C4-2B (cell line): ENCODE results near the gene ZSCAN18.

Experiments
- H3K27ac ChIP-seq: fragments of 450-650 bp; 2 replicates; pipeline ENCODE4 v1.5.1; 2017
- ZFX ChIP-seq: fragments of 450-650 bp; IDR thresholded peaks from 2 replicates; pipeline ENCODE4 v1.6.1; 2017
- TF ChIP-seq, protein P1 (sequence below): fragments of 450-650 bp; conservative IDR thresholded peaks from 2 replicates; pipeline ENCODE4 v1.5.1; 2017; ENCODE audit warnings: mild to moderate bottlenecking

The ZSCAN18 gene

DNA sequence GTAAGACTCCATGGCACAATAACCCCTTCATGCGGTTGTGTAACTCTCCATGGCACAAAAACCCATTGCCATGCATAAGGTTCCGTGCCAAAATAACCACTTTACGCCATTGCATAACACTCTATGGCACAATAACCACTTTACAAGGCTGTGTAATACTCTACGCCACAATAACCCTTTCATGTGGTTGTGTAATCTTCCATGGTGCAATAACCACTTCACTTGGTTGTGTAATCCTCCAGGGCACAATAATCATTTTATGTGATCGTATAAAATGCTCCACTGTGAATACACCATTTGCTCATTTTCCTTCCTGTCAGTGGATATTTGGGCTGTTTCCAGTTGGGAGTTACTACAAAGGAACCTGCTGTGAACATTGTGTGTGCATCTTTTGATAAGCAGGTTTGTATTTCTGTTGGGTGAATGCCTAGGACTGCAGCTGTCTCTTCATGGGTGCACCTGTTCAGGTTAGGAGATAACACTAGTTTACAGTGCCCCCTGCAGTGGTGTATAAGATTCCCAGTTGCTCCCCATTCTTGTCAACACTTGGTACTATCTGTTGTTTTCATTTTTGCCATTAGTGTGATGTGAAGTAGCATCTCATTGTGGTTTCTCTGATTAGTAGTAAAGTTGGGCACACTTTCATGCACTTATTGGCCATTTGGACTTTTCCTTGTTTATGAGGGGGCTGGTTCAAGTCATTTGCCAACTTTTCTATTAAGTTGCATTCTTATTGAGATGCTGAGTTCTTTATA lies 21.1 kb upstream of the ZSCAN18 start:
- TF ChIP-seq, protein P1, sequence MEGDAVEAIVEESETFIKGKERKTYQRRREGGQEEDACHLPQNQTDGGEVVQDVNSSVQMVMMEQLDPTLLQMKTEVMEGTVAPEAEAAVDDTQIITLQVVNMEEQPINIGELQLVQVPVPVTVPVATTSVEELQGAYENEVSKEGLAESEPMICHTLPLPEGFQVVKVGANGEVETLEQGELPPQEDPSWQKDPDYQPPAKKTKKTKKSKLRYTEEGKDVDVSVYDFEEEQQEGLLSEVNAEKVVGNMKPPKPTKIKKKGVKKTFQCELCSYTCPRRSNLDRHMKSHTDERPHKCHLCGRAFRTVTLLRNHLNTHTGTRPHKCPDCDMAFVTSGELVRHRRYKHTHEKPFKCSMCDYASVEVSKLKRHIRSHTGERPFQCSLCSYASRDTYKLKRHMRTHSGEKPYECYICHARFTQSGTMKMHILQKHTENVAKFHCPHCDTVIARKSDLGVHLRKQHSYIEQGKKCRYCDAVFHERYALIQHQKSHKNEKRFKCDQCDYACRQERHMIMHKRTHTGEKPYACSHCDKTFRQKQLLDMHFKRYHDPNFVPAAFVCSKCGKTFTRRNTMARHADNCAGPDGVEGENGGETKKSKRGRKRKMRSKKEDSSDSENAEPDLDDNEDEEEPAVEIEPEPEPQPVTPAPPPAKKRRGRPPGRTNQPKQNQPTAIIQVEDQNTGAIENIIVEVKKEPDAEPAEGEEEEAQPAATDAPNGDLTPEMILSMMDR = no peak
- no peak for TF ChIP-seq ZFX

DNA sequence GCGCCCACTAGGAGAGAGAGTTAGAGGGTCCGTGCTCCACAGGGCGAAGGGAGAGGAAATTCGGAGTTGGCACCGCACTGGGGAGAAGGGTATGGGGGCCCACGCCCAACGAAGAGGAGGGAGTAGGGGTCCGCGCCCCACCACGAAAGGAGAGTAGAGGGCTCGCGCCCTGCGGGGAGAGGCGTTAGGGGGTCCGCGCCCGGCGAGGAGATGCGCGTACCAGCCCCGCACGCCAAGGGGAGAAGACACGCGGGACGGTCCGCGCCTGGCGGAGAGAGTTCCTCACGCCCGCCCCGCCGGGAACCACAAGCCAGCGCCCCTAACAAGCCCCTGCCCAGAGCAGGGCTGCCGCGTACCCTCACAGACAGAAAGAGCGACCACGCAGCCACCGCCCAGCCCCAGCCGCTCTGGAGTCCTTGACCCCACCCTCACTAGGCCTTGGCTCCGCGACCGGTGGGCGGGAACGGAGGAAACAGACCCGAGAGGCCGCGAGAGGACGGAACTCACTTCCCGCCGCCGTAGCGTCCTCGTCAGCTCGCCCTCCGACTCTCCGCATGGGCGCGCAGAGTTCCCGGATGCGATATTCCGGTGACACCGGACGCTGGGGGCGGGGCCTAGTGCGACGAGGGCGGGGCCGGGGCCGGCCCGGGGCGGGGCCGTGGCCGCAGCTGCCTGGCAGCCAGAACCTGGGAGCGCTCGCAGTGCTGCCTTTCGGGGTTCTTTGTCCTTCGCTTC lies 20.0 kb upstream of the ZSCAN18 start:
- no peak overlapping the region for H3K27ac ChIP-seq
- TF ChIP-seq ZFX = no peak
- TF ChIP-seq, protein P1 = no peak

More for the DNA sequence above, 21.1 kb upstream of the ZSCAN18 start:
- H3K27ac ChIP-seq = no peak overlapping the region

DNA sequence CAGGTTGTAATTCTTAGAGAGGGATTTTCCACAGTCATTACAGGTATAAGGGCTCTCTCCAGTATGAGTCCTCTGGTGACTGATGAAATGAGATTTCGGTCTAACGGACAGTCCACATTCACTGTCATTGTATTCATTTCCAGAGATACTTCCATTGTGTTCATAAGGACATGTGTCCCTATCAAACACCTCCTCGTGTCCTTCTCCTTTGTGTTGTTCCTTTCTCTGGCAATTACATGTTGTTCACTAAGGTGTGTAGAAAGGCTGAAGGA lies 10.5 kb upstream of the ZSCAN18 start:
- TF ChIP-seq, protein P1 = no peak
- no peak for TF ChIP-seq ZFX
- no peak overlapping the region for H3K27ac ChIP-seq

DNA sequence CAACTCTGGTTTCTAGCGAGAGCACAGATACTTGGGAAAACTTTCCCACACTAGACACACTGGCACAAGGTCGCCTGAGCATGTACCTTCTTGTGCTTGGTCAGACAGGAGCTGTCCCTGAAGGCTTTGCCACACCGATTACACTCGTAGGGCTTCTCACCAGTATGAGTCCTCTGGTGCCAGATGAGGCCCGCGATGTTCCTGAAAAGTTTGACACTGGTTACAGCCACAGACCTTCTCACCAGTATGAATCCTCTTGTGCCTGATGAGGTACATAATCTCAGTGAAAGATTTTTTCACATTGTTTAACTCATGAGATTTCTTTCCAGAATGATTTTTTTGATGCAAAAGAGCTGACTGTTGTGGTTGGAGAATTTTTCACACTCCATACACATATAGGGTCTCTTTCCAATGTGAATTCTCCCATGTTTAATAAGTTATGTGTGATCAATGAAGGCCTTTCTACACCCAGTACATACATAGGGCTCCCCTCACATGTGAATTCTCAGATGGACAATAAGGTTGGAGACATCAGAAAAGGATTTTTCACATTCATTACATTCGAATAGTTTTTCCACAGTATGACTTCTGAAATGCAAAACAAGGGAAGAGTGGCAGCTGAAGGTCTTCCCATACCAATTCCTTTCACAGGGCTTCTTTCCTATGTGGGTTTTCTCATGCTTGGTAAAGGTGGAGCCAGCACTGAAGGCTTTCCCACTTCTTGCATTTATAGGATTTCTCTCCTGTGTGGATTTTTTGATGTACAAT lies 9.9 kb upstream of the ZSCAN18 start:
- TF ChIP-seq, protein P1 = no peak
- TF ChIP-seq ZFX = no peak
- H3K27ac ChIP-seq = no peak overlapping the region

DNA sequence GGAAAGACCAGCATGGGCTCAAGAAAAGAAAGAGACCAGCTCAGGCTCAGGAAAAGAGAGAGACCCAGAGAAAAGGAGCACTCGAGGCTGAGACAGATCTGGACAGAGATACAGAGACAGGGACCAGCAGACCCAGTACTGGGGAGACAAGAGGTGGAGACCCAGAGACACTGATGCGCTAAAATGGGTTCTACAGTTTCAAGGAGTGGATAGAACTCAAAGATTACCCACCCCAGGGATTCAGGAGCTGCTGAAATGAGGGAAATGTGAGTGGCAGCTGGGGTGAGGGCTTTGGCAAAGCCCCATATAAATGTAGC lies 609 bp upstream of the ZSCAN18 start:
- TF ChIP-seq, protein P1 = no peak
- TF ChIP-seq ZFX = no peak
- no peak overlapping the region for H3K27ac ChIP-seq

DNA sequence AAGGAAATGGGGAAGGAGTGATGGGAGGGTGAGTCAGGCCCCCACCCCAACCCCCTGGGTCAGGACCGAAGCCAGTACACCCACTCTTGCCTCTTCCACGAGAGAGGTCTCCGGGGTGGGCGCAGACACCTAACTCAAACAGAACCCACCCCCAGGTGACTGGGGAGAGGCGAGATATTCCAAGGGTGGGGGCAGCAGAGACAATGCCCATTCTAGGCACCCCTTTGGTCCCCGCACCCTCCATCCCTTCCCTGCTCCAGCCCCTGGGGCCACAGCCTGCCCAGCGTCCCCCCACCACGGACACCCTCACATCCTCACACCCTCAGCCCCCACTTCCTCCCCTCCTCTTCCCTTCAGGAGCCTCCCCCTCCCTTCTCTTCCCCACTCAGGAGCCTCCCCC lies 682 bp downstream of the ZSCAN18 start:
- no peak overlapping the region for H3K27ac ChIP-seq
- no peak for TF ChIP-seq ZFX
- TF ChIP-seq, protein P1 = no peak

DNA sequence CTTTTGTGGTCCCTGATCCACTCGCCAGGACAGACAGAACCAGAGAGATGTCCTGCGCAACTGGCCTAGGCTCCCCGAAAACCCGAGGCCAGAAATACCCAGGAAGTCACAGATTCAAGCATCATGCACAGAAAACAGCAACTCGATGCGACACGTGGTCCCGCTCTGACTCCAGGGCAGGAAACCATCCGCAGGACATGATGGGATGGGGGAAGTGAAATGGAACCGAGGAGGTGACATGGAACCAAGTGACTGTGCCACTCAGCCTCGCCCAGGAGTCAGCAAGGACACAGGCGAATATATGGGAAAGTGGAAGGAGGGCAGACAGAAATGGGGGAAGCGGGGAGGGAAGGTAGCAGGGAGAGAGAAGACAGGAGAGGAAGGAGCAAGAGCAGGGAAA lies 1.1 kb downstream of the ZSCAN18 start:
- H3K27ac ChIP-seq = no peak overlapping the region
- no peak for TF ChIP-seq ZFX
- TF ChIP-seq, protein P1 = no peak
